ENCODE results near the gene WBP2. TPM values are rescaled to one million over a fixed set of nuclear protein-coding genes. Genes with fewer than 3 reads are reported as not detected.

The WBP2 gene
- total and polyA plus RNA-seq, 10 of the 15 experiments (the other 5 are each of a cell fraction or from before 2014, with no cell fraction given), result 1.5 to 57.3 (median 27.5) TPM

- Histone ChIP-seq H3K79me2 (ENCODE audit: control insufficient read depth, insufficient read depth, low read length) (no peaks in the 10 kb centered on the region; the same call in 1 of the 2 replicates), H3K4me3 (no peak overlapping the region), H4K20me1 (ENCODE audit: control insufficient read depth, insufficient read depth) (no peaks in the 10 kb centered on the region), H3K9me3 (replicated peaks; ENCODE audit: control insufficient read depth, insufficient read depth, low read length) (no peaks in the 10 kb centered on the region), H3K27me3 (replicated peaks in 1 of 2; ENCODE audit: control insufficient read depth in 2 of 2, insufficient read depth in 2 of 2, low read length in 1 of 2) (no peaks in the 10 kb centered on the region), H3K36me3 (ENCODE audit: control insufficient read depth in 2 of 2, insufficient read depth in 2 of 2, low read length in 1 of 2) (peaks cover 11 to 19% of the 10 kb centered on the region in 2 experiments), H3K27ac (ENCODE audit: control insufficient read depth, insufficient read depth) (peak overlapping the region; percentile 1; the same call in 1 of the 2 replicates), H3K4me2 (ENCODE audit: control insufficient read depth, insufficient read depth) (no peak overlapping the region), H3K9ac (ENCODE audit: control insufficient read depth, insufficient read depth, low read length) (no peak overlapping the region), H3K4me1 (ENCODE audit: control insufficient read depth, insufficient read depth, low read length) (peaks cover 9% of the 10 kb centered on the region), H2AFZ (ENCODE audit: control insufficient read depth, low read depth, low read length) (no peak overlapping the region)
- no TSS peak for BruUV-seq (replicated peaks)
- FAIRE-seq (no peak), ATAC-seq (peak; percentile 20; the same call in 2 of the 3 replicates), DNase-seq (ENCODE audit: low read depth, low spot score) (no peak)
- in situ Hi-C loops (cut with MboI), result no loop called here
- WGBS (ENCODE audit: insufficient coverage, insufficient replicate concordance, low lambda C conversion rate, missing lambda C conversion rate), result 27% methylated on average over 4 of the region's 4 CpGs
- intact Hi-C loops (cut with micrococcal nuclease; ENCODE audit: unreplicated experiment), result no loop called here
- RAD21 ChIA-PET (ENCODE audit: unreplicated experiment), result interaction anchor here (0.7 to 3.3 kb wide), 14 partner anchors 13 to 162 kb away, joined by 3 to 24 read pairs (median 4); partner anchors contain the start of genes GALK1, TRIM65, UNC13D and UNK
- CTCF ChIA-PET, result interaction anchor here (0.8 to 3.3 kb wide), 12 partner anchors 13 to 191 kb away, joined by 3 to 16 read pairs (median 6); partner anchors contain the start of genes GALK1, UNK and WBP2
- 0 out of 2 replicates have a peak, but pooled peaks have one; percentile 21 for TF ChIP-seq CHD2 (IDR thresholded peaks at IDR 0.05; ENCODE audit: borderline replicate concordance, low read depth, low read length)
- TF ChIP-seq HDGF (IDR thresholded peaks at IDR 0.05), result 0 out of 2 replicates have a peak, but pooled peaks have one; percentile 51
- no peak for TF ChIP-seq SMC3 (IDR thresholded peaks at IDR 0.05; ENCODE audit: borderline replicate concordance, low read length)
- POLR2A ChIA-PET, result interaction anchor here (0.9 to 4.9 kb wide), 12 partner anchors 9 to 69 kb away, joined by 3 to 33 read pairs (median 8); partner anchors contain the start of genes GALK1 and WBP2
- SMC1A ChIA-PET (ENCODE audit: uncharacterized antibody, unreplicated experiment), result interaction anchor here (0.9 to 2.5 kb wide), 11 partner anchors 17 to 55 kb away, joined by 3 to 15 read pairs (median 4); partner anchors contain the start of gene GALK1
Observed at GRCh38 chr17:75808549-75808904, 46.6 kb downstream of the WBP2 start.

- Histone ChIP-seq H3K9me3 (replicated peaks; ENCODE audit: control insufficient read depth, insufficient read depth, low read length) (no peaks in the 10 kb centered on the region), H3K4me1 (ENCODE audit: control insufficient read depth, insufficient read depth, low read length) (peaks cover 9% of the 10 kb centered on the region), H2AFZ (ENCODE audit: control insufficient read depth, low read depth, low read length) (no peak overlapping the region), H3K79me2 (ENCODE audit: control insufficient read depth, insufficient read depth, low read length) (no peaks in the 10 kb centered on the region; the same call in 1 of the 2 replicates), H3K9ac (ENCODE audit: control insufficient read depth, insufficient read depth, low read length) (no peak overlapping the region), H3K4me2 (ENCODE audit: control insufficient read depth, insufficient read depth) (no peak overlapping the region), H3K4me3 (no peak overlapping the region), H3K27ac (ENCODE audit: control insufficient read depth, insufficient read depth) (no peak overlapping the region), H3K36me3 (ENCODE audit: control insufficient read depth in 2 of 2, insufficient read depth in 2 of 2, low read length in 1 of 2) (peaks cover 6 to 15% of the 10 kb centered on the region in 2 experiments), H3K27me3 (replicated peaks in 1 of 2; ENCODE audit: control insufficient read depth in 2 of 2, insufficient read depth in 2 of 2, low read length in 1 of 2) (no peaks in the 10 kb centered on the region), H4K20me1 (ENCODE audit: control insufficient read depth, insufficient read depth) (no peaks in the 10 kb centered on the region)
- TF ChIP-seq WRNIP1 (IDR thresholded peaks at IDR 0.05; ENCODE audit: borderline replicate concordance, low read depth, low read length), result no peak
- TF ChIP-seq PBX3 (IDR thresholded peaks at IDR 0.05; ENCODE audit: insufficient replicate concordance, low read depth, low read length), result no peak
- no peak for TF ChIP-seq POLR2AphosphoS2 (IDR thresholded peaks at IDR 0.05; ENCODE audit: low read depth, low read length)
- TF ChIP-seq BCL11A (IDR thresholded peaks at IDR 0.05; ENCODE audit: low read depth, low read length), result no peak
- no peak for TF ChIP-seq PKNOX1 (IDR thresholded peaks at IDR 0.05)
- no peak for TF ChIP-seq ZNF687 (IDR thresholded peaks at IDR 0.05)
- WGBS (ENCODE audit: insufficient coverage, insufficient replicate concordance, low lambda C conversion rate, missing lambda C conversion rate), result 98% methylated on average over 3 of the region's 3 CpGs
- ATAC-seq, result no peak
- DNase-seq (ENCODE audit: low read depth, low spot score), result no peak
- in situ Hi-C loops (cut with MboI) (no loop called here), intact Hi-C loops (cut with micrococcal nuclease; ENCODE audit: unreplicated experiment) (no loop called here)
- CTCF ChIA-PET, result interaction anchor here (0.5 to 3.3 kb wide), 7 partner anchors 12 to 192 kb away, joined by 3 to 16 read pairs (median 6); no protein-coding TSS in a partner anchor
- RAD21 ChIA-PET (ENCODE audit: unreplicated experiment), result interaction anchor here (0.7 to 3.3 kb wide), 7 partner anchors 21 to 89 kb away, joined by 3 to 24 read pairs (median 11); partner anchors contain the start of genes GALK1, TRIM65, UNK and WBP2
- SMC1A ChIA-PET (ENCODE audit: uncharacterized antibody, unreplicated experiment), result interaction anchor here (1.3 to 2.5 kb wide), 3 partner anchors 11 to 21 kb away, joined by 4 to 15 read pairs (median 4); no protein-coding TSS in a partner anchor
- no TSS peak for BruUV-seq (replicated peaks)
- FAIRE-seq, result no peak
- POLR2A ChIA-PET, result interaction anchor here (1.0 to 4.9 kb wide), 9 partner anchors 9 to 48 kb away, joined by 3 to 33 read pairs (median 11); partner anchors contain the start of genes GALK1 and WBP2
Observed at GRCh38 chr17:75807861-75808260, 47.3 kb downstream of the WBP2 start.

Data from GM12878 (cell line).